Activated CD4-positive, CD25-positive, alpha-beta regulatory T cell (primary cell): Measurements from ENCODE around the gene B3GNT7.

ENCODE experiments used
- DNase-seq, 4 experiments: peaks; one replicate each; lab custom pipeline; 2025; lab: John Stamatoyannopoulos, UW

The B3GNT7 gene

DNA sequence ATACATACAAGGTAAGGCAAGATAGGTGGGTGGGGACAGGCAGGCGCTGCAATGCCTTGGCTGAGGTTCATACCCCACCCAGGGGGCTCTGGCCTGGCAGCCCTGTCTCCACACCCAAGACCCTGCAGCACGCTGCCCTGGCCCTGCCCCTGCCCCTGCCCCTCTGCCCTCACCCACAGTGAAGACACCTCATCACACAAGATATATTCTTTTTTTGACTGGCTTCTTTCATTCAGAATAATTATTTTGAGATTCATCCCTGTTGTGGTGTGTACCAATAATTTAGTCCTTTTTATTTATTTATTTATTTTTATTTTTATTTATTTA lies 11.4 kb upstream of the B3GNT7 start:
- DNase-seq, result no peak

DNA sequence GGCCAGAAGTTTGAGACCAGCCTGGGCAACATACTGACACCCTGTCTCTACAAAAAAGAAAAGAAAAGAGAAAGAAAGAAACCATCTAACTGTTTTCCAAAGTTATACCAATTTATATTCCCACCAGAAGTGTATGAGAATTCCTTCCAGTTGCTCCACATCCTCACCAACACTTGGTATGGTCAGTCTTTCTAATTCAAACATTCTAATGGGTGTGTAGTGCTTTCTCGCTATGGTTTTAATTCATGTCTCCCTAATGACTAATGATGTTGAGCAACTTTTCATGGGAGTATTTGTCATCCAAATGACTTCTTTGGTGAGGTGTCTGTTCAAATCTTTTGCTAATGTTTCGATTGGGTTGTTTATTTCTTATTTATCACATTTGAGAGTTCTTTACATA lies 10.5 kb upstream of the B3GNT7 start:
- no peak for DNase-seq

DNA sequence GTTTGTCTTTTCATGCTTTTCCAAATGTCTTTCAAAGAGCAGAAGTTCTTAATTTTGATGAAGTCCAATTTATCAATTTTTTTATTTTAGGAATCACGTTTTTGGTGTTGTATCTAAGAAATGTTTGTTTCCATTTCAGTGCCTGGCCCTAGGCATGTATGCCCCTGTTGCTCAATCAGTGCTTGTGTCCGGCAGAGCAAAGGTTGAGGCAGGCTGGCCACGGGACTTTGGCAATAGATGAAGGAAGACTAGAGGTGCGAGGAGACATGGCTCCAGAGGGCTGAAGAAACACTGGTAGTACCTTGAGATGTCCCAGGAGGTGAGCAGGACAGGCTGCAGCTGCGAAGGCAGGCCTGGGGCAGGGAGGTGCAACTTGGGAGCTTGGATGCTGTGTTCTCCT lies 10.1 kb upstream of the B3GNT7 start:
- DNase-seq, result no peak

DNA sequence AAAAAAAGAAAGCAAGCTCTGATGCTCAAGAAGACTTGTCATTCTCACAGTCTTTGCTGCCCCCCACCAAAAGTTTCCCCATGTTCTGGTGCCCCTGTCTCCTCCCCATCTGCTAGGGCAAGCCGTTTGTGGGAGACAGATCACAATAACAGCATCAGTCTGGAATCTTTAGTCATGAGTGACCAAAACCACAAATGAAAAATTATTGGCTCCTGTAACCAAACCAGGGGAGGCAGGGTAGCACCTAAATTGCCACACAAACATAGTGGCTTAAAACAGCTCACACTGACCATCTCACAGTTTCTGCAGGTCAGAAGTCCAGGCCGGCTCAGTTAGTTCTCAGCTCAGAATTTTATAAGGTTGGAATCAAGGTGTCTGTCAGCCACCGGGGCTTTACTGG lies 9.1 kb upstream of the B3GNT7 start:
- DNase-seq, result no peak

DNA sequence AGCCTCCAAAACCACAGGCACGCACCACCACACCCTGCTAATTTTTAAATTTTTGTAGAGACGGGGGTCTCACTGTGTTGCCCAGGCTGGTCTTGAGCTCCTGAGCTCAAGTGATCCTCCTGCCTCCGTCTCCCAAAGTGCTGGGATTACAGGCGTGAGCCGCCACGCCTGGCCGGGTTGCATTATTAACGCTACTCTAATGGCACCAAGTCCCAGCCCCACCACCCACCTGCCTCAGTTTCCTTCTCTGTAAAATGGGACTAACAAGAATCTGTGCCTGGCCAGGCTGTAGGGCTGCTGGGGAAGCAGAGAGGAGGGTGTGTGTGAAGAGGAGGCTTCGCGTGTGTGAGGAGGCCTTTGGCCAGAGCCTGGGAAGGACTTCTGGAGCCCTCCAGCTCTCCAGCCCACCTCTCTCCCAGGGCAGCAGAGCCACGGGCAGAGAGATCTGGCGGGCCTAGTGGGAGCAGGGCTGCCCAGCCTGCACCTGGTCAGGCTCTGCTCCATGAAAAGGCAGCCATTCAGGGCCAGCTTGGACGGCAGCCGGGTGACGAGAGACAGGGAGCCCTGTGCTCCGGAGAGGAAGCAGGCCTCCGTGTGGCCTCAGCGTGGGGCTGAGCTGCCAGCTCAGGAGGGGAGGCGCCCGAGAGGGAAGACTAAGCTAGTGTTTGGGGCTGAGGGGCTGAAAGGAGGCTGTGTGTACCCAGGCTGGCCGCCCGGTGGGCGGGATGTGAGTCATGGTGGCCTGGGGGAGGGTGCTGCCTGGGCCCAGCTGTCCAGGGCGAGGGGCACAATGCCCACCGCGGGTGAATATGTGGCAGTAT lies 7.4 kb upstream of the B3GNT7 start:
- no peak for DNase-seq

DNA sequence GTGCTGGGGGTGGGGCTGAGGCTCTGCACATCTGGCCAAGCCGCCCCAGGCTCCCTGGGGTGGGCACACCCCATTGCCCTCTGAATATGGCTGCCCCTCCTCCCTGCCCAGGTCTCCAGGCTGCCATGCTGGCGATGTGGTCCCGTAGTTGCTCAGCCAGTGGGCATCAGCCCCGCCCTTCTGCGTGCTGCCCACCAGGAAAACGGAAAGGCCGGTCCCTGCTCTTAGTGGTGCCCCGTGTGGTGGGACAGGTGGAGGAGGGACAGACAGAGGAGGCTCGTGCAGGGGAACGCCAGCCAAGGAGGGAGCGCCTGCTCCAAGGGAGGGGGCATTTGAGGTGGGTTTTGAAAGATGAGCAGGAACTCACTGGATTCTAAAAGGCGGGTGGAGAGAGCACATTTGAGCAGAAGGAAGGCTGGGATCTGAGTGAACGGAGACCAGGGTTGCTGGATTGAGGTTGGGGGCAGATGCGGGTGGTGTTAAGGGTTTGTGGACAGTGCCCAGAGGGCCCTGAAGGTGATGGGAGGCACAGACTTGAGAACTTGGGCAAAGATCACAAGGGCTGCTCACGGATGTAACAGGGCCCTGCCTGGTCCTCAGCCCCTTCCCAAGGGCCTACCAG lies 6.7 kb upstream of the B3GNT7 start:
- no peak for DNase-seq

DNA sequence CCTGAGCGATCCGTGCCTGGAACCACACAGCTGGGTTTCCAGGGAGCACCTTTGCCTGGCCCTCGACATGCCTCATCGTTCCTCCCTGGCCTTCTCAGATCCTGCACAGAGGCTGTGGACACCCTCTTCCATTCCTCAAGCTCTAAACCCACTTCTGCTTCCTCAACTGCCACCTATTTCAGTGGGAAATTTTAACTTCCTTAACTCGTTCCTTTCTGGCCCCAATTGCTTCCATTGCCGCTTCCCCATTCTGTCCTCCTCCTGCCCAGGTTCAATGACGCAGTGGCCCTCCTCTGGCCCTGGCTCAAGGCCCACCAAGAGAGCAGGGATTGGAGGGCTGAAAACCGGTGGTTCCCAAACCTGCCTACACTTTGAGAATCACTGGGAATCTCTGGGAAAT lies 4.8 kb upstream of the B3GNT7 start:
- DNase-seq, result no peak

DNA sequence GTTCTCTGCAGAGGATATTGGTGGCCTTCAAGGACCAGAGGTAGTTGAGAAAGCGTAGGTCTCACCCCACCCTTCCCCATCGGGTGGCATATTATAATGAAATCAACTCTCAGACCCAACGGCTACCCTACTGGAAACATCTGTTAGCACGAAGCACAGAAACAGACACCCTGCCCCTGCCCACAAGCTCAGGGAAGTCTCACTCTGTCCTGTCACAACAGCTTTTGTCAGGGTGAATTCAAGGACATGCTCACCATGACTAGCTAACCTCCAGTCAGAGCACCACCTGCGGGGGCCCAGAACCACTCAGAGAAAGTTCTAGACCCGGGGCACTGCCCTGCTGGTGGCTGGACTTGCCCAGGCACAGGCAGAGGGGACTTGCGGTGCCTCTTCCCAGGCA lies 3.5 kb upstream of the B3GNT7 start:
- no peak for DNase-seq

DNA sequence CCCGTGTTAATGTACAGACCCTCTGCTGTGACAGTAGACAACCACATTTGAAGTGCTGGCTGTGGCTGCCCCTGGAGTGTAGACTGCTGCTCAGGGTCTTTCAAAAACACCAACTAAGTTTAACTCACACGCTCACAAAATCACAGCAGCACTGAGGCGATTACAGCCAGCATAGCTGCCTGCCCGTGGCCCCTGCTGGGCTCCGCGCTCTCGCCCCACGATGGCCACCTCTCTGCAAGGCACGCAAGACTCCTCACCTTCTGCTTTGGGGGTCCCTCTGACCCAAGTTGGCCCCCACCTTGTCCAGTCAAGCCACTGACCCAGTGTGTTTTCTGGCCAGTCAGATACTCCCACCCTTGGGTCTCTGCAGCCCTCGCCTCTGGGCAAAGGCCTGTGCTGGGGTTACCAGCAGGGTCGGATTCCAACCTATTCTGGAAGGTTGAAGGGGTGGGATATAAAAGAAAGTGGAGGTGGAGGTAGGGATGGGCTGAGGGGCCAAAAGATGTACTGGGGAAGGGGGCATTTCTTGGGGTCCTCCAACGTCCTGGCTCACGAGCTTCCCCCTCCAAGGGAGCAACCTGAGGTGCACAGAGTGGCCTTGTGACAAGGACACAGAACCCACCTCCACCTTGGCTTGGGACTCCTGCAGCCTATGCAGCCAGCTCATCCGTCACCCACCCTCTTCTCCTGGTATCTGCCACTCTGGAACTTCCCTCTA lies 2.9 kb upstream of the B3GNT7 start:
- DNase-seq, result no peak

DNA sequence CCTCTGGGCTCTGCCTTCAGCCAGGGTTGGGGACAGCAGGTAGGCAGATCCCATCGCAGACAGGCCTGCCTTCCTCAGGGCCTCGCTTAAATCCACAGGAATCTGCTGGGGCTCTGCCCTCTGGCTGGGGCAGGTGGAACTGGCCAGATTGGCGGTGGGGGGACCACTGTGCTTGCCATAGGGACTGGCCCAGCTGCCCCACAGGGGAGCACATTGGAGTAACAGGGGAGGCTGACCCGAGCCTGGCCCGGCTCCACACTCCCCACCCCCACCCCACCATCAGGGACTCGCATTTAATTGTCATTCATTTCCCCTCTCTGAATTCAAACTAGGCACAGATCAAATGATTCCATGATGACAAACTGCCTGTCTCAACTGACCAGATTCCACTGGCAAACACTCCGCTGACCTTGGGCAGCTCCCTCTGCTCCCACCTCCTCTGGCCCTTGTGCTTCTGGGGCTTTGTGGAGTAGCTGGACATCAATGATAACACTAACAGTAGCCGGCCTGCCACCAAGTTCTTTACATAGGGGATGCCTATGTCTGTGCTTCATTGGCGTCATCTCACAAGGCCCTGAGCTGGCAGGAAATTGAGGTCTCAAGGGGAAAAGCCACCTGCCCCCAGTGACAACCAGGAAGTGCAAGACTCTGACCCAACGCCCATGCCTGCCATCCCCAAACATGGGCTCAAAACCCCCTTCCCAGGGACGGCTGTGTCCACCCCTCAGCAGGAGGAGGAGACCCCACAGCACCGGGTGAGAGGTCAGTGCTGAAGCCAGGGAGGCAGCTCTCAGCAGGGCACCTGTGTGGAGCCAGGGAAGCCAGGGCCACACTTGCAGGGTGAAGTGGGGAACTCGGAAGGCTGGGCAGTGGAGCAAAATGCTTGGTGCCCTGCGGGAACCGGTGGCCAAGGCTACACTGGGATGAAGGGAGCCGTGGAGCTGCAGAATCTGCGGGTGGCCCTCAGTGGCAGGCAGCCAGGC lies 2.1 kb upstream of the B3GNT7 start:
- DNase-seq, result no peak

DNA sequence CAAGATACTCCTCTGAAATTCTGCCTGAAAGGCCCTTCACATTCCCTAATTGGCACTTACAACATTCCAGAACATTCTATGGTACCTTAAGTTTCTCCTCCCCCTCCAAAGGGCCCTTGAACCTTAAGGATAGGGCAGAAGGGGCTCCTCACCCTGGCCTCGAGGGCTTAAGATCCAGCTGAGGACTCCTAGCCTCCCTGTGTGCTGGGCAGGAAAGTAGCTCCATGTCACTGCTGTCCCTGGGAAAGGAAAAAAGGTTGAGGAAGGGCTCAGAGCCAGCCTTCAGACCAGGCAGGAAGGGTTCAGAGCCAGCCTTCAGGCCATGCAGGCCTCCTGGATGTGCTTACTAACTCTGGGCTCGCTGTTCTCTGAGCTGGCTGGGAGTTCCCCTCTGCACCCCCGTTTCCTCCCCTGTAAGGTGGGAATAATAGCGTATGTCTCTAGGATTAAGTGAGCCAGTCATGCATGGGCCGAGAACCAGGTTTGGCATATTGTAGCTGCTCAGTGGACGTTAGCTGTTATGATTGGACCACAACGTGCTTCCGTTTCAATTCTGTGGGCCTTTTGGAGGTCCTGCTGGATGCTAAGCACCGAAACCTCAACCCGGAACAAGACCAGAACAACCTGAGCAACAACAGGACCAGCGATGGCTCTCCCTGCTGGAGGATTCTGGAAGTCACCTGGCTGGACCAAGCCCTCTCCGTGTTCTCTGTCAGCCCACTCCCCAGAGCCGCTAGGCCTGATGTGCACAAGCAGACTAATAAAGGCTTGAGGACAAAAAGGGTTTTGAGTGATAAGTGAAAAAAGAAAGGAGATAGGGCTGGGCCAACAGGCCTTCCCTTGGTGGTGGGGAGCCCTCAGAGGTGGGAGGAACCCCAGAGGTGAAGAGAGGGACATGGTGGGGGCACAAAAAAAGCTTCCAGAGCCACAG lies 1.0 kb upstream of the B3GNT7 start:
- DNase-seq, result no peak

DNA sequence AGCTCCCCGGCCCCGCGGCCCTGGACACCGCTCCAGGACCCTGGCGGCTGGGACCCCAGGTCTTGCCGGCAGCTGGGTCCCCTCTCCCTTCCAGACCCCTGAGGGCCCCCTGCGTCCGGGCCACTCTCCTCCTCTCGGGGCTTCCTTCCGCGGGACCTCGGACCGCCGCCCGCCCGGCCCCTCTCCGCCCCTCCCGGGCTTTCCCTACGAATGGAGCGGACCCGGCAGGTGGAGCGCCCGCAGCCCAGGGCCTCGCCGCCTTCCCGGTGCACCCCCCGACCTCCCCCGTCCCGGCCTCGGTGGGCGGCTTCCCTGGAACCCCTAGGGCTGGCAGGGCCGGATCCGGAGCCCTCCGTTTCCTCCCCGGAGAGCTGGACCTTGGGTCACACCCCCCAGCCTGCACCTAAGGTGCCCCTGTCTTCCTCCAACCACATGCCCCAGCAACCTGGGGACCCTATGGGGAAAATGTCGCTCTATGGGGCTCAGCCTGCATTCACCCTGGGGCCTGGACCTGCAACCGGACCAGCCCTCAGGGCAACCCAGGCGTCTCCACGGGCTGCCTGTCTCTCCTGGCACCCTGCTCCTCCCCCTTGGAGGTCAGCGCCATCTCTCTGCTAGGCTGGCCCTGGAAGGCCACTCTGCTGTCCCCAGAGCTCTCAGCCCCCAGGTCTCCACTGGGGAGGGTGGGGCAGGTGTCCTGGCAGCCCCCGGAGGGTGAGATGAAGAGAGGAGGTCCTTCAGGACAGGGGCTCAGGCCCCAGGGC lies 730 bp downstream of the B3GNT7 start:
- DNase-seq, result no peak

DNA sequence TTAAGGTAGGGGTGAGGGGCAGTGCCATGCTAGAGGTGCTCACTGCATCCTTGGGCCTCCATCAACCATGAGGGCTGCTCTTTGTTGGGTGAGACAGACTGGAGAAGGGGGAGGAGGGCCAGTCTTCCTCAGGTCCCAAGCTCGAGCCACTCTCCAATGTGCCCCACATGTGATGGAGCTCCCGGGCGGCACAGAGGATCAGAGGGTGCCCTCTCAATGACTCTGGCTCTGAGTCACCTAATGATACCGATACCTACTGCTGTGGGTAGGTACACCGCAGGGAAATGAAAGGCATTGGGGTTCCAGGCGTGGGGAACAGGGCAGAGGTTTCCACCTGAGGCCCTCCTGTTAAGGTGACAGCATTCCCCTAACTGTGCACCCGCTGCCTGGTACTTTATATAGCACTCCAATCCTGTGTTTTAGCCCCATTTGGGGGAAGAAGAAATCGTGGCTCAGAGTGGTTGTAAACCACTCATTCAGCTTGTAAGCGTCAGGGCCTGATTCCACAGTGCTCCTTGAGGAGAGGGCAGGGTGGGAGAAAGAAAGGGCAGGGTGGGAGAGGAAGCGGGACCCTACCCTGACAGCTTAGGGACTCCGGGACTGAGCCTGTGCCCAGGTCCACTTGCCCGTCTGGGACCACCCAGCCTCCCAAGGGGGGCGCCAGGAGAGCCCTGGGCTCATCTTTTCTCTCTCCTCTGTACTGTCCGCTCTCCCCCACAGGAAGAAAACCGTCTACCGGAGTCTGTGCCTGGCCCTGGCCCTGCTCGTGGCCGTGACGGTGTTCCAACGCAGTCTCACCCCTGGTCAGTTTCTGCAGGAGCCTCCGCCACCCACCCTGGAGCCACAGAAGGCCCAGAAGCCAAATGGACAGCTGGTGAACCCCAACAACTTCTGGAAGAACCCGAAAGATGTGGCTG lies 1.8 kb downstream of the B3GNT7 start:
- no peak for DNase-seq

DNA sequence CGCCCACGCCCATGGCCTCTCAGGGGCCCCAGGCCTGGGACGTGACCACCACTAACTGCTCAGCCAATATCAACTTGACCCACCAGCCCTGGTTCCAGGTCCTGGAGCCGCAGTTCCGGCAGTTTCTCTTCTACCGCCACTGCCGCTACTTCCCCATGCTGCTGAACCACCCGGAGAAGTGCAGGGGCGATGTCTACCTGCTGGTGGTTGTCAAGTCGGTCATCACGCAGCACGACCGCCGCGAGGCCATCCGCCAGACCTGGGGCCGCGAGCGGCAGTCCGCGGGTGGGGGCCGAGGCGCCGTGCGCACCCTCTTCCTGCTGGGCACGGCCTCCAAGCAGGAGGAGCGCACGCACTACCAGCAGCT lies 2.4 kb downstream of the B3GNT7 start:
- no peak for DNase-seq

DNA sequence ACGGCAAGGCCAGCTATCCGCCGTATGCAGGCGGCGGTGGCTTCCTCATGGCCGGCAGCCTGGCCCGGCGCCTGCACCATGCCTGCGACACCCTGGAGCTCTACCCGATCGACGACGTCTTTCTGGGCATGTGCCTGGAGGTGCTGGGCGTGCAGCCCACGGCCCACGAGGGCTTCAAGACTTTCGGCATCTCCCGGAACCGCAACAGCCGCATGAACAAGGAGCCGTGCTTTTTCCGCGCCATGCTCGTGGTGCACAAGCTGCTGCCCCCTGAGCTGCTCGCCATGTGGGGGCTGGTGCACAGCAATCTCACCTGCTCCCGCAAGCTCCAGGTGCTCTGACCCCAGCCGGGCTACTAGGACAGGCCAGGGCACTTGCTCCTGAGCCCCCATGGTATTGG lies 3.1 kb downstream of the B3GNT7 start:
- DNase-seq, result no peak

DNA sequence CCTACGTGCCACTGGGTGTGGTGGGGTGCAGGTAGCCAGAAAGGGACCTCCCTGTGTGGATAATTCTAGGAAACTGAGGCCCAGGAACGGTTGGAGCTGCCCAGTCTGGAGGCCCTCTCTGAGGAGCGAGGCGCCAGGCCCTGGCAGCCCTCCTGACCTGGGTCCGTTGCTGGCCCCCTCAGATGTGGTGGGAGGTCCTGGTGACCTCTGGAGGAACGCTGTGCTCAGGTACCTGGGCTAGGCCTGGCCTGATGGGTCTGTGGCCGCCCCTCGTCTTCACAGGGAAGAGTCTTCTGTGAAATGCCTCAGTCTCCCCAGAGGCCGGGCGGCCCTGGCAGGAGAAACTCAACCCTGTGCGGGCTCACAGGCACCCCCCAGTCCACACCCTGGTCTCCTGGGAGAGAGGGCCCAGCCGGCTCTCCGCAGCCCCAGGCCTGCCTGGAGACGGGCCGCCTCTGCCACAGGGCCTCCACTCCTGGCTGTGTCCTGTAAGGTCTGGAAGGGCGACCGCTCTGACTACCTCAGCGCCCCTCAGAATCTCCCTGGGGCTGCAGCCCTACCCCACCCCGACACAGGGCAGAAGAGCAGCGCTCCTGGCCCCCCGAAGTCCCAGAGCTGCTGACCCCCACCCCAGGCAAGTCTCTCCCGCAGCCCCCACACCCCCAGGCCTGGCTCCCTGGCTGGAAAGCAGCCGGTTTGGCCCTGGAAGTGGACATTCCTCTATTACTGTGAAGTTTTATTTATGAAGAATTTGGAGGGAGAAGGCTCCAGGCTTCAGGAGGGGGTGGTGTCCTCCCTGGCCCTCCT lies 3.7 kb downstream of the B3GNT7 start:
- DNase-seq, result no peak

DNA sequence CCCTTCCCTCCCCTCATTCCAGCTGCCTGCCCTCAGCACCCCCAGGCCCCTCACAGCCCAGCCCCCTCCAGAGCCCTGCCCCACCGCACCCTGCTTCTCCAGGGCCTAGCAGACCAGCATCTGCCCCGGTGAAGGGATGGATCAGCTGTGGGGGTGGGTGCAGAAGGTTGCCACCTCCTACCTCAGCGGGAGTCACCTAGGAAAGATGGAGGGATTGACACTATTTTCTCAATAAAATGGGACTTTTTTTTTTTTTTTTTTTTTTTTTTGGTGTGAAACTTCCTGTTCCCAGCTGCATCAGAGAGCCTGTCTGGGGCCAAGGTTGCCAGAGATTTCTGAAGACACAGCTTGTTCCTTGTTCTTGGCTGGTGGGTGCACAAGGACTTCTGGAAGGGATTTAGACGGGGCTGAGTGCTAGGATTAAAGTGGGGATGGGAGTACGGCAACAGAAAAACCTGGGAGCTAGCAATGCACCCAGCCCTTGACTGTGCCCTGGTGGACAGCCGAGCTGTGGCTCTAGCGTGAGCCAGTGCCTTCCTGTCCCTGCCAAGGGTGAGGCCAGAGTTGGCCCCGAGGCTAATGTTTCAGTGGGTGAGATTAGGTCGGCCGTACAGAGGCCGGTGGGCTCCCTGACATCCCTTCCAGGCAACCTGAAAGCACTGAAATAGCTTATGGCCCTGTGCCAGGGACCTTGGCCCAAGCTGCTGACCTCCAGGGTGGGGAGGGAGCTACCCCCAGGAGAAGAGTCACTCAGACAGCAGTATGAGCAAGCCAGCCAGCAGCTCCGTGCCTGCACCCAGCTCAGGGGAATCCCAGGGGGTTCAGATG lies 4.6 kb downstream of the B3GNT7 start:
- DNase-seq, result no peak
